Natural killer cell (primary cell): Measurements from ENCODE around the gene GATA6. TPM values are rescaled to one million over a fixed set of nuclear protein-coding genes. Genes with fewer than 3 reads are reported as not detected.

Source experiments
- ATAC-seq, 3 donors: fragments of 150-1000 bp in 2 of 3; fragments of 200-7000 bp in 1 of 3; cut with Tn5 transposase; 1 replicate in 1 of 3; 2 replicates in 2 of 3; pipeline ENCODE4 v1.10.0; 2021; ENCODE audit warnings: mild to moderate bottlenecking in 2 of 3, moderate library complexity in 2 of 3
- DNase-seq, 2 donors: peaks; one replicate each; pipeline versions ENCODE4 v3.0.0 to v3.0.0-alpha.2; 2013 to 2021; ENCODE audit warnings: mixed read lengths in 1 of 2
- H3K27ac ChIP-seq: one replicate; pipeline ENCODE4 v1.5.1; 2013; ENCODE audit warnings: mild to moderate bottlenecking, low read length
- H3K27me3 ChIP-seq: one replicate; pipeline ENCODE4 v1.6.1; 2013; ENCODE audit warnings: low read length; ENCODE audit not compliant: control insufficient read depth, insufficient read depth
- H3K36me3 ChIP-seq: one replicate; pipeline ENCODE4 v1.6.1; 2013; ENCODE audit warnings: low read length; ENCODE audit not compliant: control insufficient read depth, insufficient read depth
- H3K4me1 ChIP-seq: one replicate; pipeline ENCODE4 v1.6.1; 2013; ENCODE audit warnings: low read length; ENCODE audit not compliant: control insufficient read depth, insufficient read depth
- H3K4me3 ChIP-seq: one replicate; pipeline ENCODE4 v1.5.1; 2013; ENCODE audit warnings: low read length
- H3K9me3 ChIP-seq: one replicate; pipeline ENCODE4 v1.6.1; 2013; ENCODE audit warnings: low read length; ENCODE audit not compliant: control insufficient read depth, insufficient read depth
- H3K27ac Mint-ChIP-seq, 2 donors: one replicate each; pipeline ENCODE4 v1.8.0; 2022; ENCODE audit warnings: mild to moderate bottlenecking in 2 of 2, mixed read lengths in 2 of 2, moderate library complexity in 1 of 2
- H3K27me3 Mint-ChIP-seq, 2 donors: one replicate each; pipeline ENCODE4 v1.8.0; 2022; ENCODE audit warnings: low read depth in 2 of 2, mixed read lengths in 2 of 2
- H3K36me3 Mint-ChIP-seq: one replicate; pipeline ENCODE4 v1.8.0; 2022; ENCODE audit warnings: mixed read lengths
- H3K4me1 Mint-ChIP-seq, 2 donors: one replicate each; pipeline ENCODE4 v1.8.0; 2022; ENCODE audit warnings: mixed read lengths in 2 of 2
- H3K4me3 Mint-ChIP-seq: one replicate; pipeline ENCODE4 v1.8.0; 2022; ENCODE audit warnings: mild to moderate bottlenecking, moderate library complexity, mixed read lengths
- H3K9me3 Mint-ChIP-seq, 2 donors: one replicate each; pipeline ENCODE4 v1.8.0; 2022; ENCODE audit warnings: mixed read lengths in 2 of 2
- WGBS: methylation state at CpG from one replicate; pipeline ENCODE4 v1.1.7; 2013; ENCODE audit warnings: missing lambda C conversion rate; ENCODE audit not compliant: insufficient coverage; 5-methylcytosine and 5-hydroxymethylcytosine counted together
- intact Hi-C: fragments of 100-400 bp; cut with micrococcal nuclease; formaldehyde crosslinking; loops from one replicate; pipeline ENCODE4 v1.14.2; 2022
- total RNA-seq, 4 donors: library from RNA; stranded (reverse); fragments of 120-200 nt in 1 of 4; gene quantifications; one replicate each; pipeline versions ENCODE4 v1.2.3 to v1.2.4, GENCODE V29; 2013 to 2022
- TF ChIP-seq, protein P1 (sequence below): fragments of 200-600 bp; IDR thresholded peaks from one replicate; pipeline ENCODE4 v1.8.0; 2022; ENCODE audit warnings: antibody characterized with exemption

GATA6 gene
- total RNA-seq, 3 donors from 2014 or later (not counting 1 experiment from before 2014, with no cell fraction given), result 0.54 to 1.1 (median 1.0) TPM

DNA sequence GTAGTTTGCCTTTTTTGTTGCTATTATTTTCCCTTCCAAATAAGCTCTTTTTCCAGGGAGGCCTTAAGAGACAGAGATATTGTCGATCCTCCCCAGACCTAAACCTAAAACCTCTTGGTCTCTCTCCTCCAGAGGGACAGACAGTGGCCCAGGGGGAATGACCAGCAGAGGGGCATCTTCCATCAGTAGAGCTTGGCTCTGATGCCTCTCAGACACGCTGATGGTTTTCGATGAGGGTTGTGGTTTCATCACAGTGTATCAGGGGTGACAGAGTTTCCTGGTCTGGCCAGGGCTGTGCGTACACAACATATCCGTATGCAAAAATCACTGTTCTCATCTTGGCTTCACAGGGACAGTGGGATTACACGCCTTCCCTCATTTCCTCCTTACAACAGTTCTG lies 68.6 kb downstream of the GATA6 start:
- Mint-ChIP-seq H3K27me3 (peaks cover 18 to 30% of the 10 kb centered on the region in 2 donors), H3K36me3 (no peaks in the 10 kb centered on the region), H3K9me3 (no peaks in the 10 kb centered on the region), H3K27ac (peak overlapping the region; percentile 61 to 75), H3K4me1 (peaks cover 16 to 20% of the 10 kb centered on the region in 2 donors), H3K4me3 (peak overlapping the region; percentile 11)
- H3K9me3 ChIP-seq, result no peaks in the 10 kb centered on the region
- peak; percentile 94 to 100 (median 97) for ATAC-seq
- intact Hi-C loops, result loop anchor here (1.0 to 5.0 kb wide), 7 partner anchors 22 to 467 kb away; no protein-coding TSS in a partner anchor
- no peak overlapping the region for H3K4me3 ChIP-seq
- WGBS, result 34% methylated on average over 5 of the region's 6 CpGs
- H3K4me1 ChIP-seq, result peaks cover 15% of the 10 kb centered on the region
- DNase-seq, result peak; percentile 57 to 74
- H3K27ac ChIP-seq, result no peak overlapping the region
- H3K36me3 ChIP-seq, result no peaks in the 10 kb centered on the region
- TF ChIP-seq, protein P1, sequence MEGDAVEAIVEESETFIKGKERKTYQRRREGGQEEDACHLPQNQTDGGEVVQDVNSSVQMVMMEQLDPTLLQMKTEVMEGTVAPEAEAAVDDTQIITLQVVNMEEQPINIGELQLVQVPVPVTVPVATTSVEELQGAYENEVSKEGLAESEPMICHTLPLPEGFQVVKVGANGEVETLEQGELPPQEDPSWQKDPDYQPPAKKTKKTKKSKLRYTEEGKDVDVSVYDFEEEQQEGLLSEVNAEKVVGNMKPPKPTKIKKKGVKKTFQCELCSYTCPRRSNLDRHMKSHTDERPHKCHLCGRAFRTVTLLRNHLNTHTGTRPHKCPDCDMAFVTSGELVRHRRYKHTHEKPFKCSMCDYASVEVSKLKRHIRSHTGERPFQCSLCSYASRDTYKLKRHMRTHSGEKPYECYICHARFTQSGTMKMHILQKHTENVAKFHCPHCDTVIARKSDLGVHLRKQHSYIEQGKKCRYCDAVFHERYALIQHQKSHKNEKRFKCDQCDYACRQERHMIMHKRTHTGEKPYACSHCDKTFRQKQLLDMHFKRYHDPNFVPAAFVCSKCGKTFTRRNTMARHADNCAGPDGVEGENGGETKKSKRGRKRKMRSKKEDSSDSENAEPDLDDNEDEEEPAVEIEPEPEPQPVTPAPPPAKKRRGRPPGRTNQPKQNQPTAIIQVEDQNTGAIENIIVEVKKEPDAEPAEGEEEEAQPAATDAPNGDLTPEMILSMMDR, result peak; percentile 63
- no peaks in the 10 kb centered on the region for H3K27me3 ChIP-seq

DNA sequence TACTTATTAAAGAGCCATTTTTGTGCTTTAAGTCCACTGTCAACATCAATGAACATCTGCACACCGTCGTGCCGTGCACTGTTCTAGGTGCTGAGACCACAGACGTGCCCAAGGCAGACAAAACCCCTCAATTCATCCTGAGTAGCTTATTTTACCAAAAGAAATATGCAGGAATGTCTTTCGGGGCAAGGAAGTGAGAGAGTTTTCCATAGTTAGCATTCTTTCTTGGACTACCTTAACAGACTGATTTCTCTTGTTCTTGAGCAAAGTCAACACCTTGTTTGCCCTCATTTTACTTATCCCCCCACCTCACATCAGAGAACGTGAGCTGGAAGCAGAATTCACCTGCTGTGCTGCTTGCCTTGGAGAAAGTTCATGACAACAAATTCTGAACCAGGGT lies 69.3 kb downstream of the GATA6 start:
- Mint-ChIP-seq H3K4me3 (no peak overlapping the region), H3K9me3 (no peaks in the 10 kb centered on the region), H3K36me3 (no peaks in the 10 kb centered on the region), H3K4me1 (peaks cover 16 to 20% of the 10 kb centered on the region in 2 donors), H3K27ac (peak overlapping the region; percentile 61 to 75), H3K27me3 (peaks cover 18 to 30% of the 10 kb centered on the region in 2 donors)
- Histone ChIP-seq H3K27ac (no peak overlapping the region), H3K9me3 (no peaks in the 10 kb centered on the region), H3K27me3 (no peaks in the 10 kb centered on the region), H3K4me1 (peaks cover 15% of the 10 kb centered on the region), H3K4me3 (no peak overlapping the region), H3K36me3 (no peaks in the 10 kb centered on the region)
- intact Hi-C loops, result loop anchor here (1.0 to 5.0 kb wide), 7 partner anchors 22 to 466 kb away; no protein-coding TSS in a partner anchor
- ATAC-seq (no peak), DNase-seq (no peak)
- 62% methylated on average over 5 of the region's 6 CpGs for WGBS
- TF ChIP-seq, protein P1, result no peak

DNA sequence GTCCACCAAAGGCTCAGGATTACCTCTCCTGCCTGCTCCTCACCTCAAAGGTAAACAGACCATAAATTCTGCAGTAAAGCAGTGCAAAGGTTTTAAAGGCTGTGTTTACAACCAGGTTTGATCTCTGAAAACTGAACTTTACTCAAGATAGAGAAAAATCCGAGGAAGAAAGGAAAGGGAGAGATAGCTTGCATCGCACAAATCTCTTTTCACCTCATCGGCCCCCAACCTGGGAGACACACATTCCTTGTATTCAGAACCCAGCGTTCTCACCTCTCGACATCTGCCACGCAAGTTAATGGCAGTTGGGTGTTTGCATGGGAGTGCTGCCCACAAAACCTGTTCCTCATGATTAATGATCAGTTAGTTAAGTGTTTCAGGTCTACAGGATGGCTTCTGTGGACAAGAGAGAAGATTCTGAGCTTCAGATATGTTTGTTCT lies 72.6 kb downstream of the GATA6 start:
- TF ChIP-seq, protein P1, result no peak
- DNase-seq (no peak), ATAC-seq (no peak)
- Histone ChIP-seq H3K9me3 (no peaks in the 10 kb centered on the region), H3K27me3 (no peaks in the 10 kb centered on the region), H3K4me1 (peaks cover 15% of the 10 kb centered on the region), H3K4me3 (no peak overlapping the region), H3K36me3 (no peaks in the 10 kb centered on the region), H3K27ac (no peak overlapping the region)
- peaks cover 12 to 13% of the 10 kb centered on the region in 2 donors for H3K27me3 Mint-ChIP-seq
- no peaks in the 10 kb centered on the region for H3K36me3 Mint-ChIP-seq
- no peaks in the 10 kb centered on the region for H3K9me3 Mint-ChIP-seq
- intact Hi-C loops, result no loop called here
- WGBS, result 91% methylated on average over 5 of the region's 6 CpGs
- H3K4me3 Mint-ChIP-seq, result no peak overlapping the region
- H3K27ac Mint-ChIP-seq, result no peak overlapping the region
- peaks cover 14 to 18% of the 10 kb centered on the region in 2 donors for H3K4me1 Mint-ChIP-seq

DNA sequence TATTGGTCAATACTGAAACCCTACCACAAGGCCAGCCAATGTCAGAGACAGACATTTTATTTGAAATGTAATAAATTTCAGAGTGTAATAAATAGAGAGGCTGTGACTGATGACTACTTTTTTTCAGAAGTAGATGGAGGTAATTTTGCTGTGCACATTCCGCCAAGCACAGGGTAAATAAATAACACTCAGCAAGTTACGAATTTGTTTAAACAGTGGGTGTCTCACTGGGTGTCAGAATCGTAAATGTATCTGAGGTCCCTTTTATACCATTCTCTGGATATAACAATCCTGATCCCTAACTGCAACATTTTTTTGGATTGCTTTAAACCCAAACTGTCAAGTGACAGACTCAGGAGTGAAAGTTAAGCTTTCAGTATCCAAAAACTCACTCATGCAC lies 74.1 kb downstream of the GATA6 start:
- no peaks in the 10 kb centered on the region for H3K9me3 ChIP-seq
- TF ChIP-seq, protein P1, result no peak
- no peak for ATAC-seq
- H3K36me3 Mint-ChIP-seq, result no peaks in the 10 kb centered on the region
- H3K27ac Mint-ChIP-seq, result no peak overlapping the region
- peaks cover 1 to 6% of the 10 kb centered on the region in 2 donors for H3K4me1 Mint-ChIP-seq
- intact Hi-C loops, result no loop called here
- no peak for DNase-seq
- H3K9me3 Mint-ChIP-seq, result no peaks in the 10 kb centered on the region
- peaks cover 0 to 13% of the 10 kb centered on the region in 2 donors for H3K27me3 Mint-ChIP-seq
- no peaks in the 10 kb centered on the region for H3K27me3 ChIP-seq
- no peaks in the 10 kb centered on the region for H3K36me3 ChIP-seq
- H3K4me3 Mint-ChIP-seq, result no peak overlapping the region
- no peak overlapping the region for H3K4me3 ChIP-seq
- WGBS, result 98% methylated on average over 3 of the region's 3 CpGs
- H3K27ac ChIP-seq, result no peak overlapping the region
- H3K4me1 ChIP-seq, result peaks cover 5% of the 10 kb centered on the region
